Measurements from ENCODE around the gene FAM219A.
"Not testable (repeated sequence)": the region's sequence is repeated elsewhere in the genome, so short reads cannot be mapped to it uniquely, and the experiment has no call there.

FAM219A gene

DNA sequence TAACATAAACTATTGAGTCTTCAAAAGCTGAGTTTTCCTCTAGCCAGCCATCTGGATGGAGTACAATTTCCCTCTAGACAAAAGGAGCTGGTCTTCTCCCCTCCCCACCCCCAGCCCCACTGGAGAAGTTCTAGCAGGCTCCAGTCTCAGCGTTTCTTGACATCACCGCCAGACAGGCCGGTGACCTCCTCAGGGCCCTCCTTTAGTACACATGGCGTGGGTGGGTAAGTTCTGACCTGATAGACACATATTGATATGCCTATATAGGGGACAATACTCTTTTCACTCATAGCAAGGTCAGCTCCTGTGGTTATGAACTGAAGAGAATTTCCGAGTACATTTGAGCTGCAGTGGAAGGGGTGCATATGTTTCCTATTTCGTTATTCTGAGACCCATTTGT is 27.5 kb upstream of the FAM219A start:
- TF ChIP-seq, protein P1, sequence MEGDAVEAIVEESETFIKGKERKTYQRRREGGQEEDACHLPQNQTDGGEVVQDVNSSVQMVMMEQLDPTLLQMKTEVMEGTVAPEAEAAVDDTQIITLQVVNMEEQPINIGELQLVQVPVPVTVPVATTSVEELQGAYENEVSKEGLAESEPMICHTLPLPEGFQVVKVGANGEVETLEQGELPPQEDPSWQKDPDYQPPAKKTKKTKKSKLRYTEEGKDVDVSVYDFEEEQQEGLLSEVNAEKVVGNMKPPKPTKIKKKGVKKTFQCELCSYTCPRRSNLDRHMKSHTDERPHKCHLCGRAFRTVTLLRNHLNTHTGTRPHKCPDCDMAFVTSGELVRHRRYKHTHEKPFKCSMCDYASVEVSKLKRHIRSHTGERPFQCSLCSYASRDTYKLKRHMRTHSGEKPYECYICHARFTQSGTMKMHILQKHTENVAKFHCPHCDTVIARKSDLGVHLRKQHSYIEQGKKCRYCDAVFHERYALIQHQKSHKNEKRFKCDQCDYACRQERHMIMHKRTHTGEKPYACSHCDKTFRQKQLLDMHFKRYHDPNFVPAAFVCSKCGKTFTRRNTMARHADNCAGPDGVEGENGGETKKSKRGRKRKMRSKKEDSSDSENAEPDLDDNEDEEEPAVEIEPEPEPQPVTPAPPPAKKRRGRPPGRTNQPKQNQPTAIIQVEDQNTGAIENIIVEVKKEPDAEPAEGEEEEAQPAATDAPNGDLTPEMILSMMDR (conservative IDR thresholded peaks at IDR 0.05; ENCODE audit: low read depth, low read length), result no peak
- DNase-seq (ENCODE audit: low read depth), result no peak

DNA sequence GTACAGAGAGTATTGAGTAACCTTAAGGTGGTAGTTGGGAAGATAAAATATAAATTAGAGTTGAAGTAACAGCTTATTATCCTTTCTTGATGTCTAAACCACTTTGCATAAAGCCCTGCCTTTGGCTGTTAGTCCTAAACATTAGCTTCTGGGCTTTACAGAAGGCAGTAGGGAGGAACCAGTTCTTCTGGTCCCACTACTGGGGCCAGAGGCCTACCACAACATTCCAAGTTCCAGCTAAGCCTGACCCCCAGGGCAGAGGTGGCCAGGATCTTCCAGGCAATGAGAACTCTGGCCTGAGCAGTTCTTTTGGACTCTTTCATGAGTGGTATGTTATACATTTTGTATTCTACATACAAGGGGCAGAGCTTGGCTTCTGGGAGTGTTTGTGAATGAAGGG is 26.3 kb upstream of the FAM219A start:
- TF ChIP-seq, protein P1 (conservative IDR thresholded peaks at IDR 0.05; ENCODE audit: low read depth, low read length), result no peak
- no peak for DNase-seq (ENCODE audit: low read depth)
- H3K4me3 ChIP-seq (ENCODE audit: low read length), result no peak overlapping the region

More for the DNA sequence above, 27.5 kb upstream of the FAM219A start:
- no peak overlapping the region for H3K4me3 ChIP-seq (ENCODE audit: low read length)

DNA sequence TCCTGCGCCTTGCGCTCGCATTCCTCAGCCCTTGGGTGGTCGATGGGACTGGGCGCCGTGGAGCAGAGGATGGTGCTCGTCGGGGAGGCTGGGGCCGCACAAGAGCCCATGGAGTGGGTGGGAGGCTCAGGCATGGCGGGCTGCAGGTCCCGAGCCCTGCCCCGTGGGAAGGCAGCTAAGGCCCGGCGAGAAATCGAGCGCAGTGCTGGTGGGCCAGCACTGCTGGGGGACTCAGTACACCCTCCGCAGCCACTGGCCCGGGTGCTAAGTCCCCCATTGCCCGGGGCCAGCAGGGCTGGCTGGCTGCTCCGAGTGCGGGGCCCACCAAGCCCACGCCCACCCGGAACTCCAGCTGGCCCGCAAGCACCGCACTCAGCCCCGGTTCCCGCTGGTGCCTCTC is 24.4 kb upstream of the FAM219A start:
- not testable (repeated sequence) for H3K4me3 ChIP-seq (ENCODE audit: low read length); DNase-seq (ENCODE audit: low read depth)

DNA sequence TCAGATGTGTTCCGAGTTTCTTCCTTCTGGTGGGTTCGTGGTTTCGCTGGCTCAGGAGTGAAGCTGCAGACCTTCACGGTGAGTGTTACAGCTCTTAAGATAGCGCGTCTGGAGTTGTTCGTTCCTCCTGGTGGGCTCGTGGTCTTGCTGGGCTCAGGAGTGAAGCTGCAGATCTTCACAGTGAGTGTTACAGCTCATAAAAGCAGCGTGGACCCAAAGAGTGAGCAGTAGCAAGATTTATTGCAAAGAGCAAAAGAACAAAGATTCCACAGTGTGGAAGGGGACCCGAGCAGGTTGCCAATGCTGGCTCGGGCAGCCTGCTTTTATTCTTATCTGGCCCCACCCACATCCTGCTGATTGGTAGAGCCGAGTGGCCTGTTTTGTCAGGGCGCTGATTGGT is 23.2 kb upstream of the FAM219A start:
- DNase-seq (ENCODE audit: low read depth); H3K4me3 ChIP-seq (ENCODE audit: low read length): not testable (repeated sequence)

DNA sequence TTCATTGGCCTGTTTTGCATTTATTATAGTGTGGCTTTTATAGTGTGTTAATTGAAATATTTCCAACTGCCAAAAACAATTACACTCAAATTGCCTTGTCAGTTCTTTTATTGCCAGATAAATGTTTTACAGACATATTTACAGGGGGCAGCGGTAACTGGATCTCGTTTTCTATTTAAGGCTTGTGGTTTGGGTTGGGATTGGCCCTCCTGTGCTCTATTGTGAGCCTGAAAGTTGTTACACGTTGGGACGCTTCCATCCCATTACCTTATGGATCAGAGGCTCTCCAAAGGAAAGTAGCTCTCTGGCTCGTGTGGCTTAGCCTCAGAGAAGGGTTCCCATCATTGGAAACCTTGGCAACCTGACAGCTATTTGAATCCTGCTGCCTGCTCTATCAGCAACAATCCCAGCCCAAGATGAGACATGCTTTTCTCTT is 21.1 kb upstream of the FAM219A start:
- no peak overlapping the region for H3K4me3 ChIP-seq (ENCODE audit: low read length)
- no peak for DNase-seq (ENCODE audit: low read depth)
- TF ChIP-seq, protein P1 (conservative IDR thresholded peaks at IDR 0.05; ENCODE audit: low read depth, low read length), result no peak

GRCh38 chr9:34477541-34477940 is 19.2 kb upstream of the FAM219A start:
- TF ChIP-seq, protein P1 (conservative IDR thresholded peaks at IDR 0.05; ENCODE audit: low read depth, low read length), result no peak
- DNase-seq (ENCODE audit: low read depth), result no peak
- H3K4me3 ChIP-seq (ENCODE audit: low read length), result no peak overlapping the region

GRCh38 chr9:34475097-34475496 is 16.7 kb upstream of the FAM219A start:
- H3K4me3 ChIP-seq (ENCODE audit: low read length), result no peak overlapping the region
- TF ChIP-seq, protein P1 (conservative IDR thresholded peaks at IDR 0.05; ENCODE audit: low read depth, low read length), result no peak
- DNase-seq (ENCODE audit: low read depth), result no peak

- no peak for DNase-seq (ENCODE audit: low read depth)
- no peak overlapping the region for H3K4me3 ChIP-seq (ENCODE audit: low read length)
- TF ChIP-seq, protein P1 (conservative IDR thresholded peaks at IDR 0.05; ENCODE audit: low read depth, low read length), result no peak
These were observed 7.1 kb upstream of the FAM219A start for GRCh38 chr9:34465468-34465867.

Measured in retinal pigment epithelial cell (primary cell).